Activated B cell treated with CpG ODN at 0.5 μM for 24 hours (primary cell): ENCODE results near the gene OSBPL7. TPM values are rescaled to one million over a fixed set of nuclear protein-coding genes. Genes with fewer than 3 reads are reported as not detected.

Experiments used
- ATAC-seq: fragments of 200-7000 bp; cut with Tn5 transposase; one replicate; pipeline ENCODE4 v1.10.0; 2021; ENCODE audit warnings: low read depth, mild to moderate bottlenecking, moderate library complexity
- CTCF ChIA-PET: fragments of 350-600 bp; sonication (Branson Sonifier 250); formaldehyde crosslinking; loops from one replicate; lab custom pipeline; 2021; ENCODE audit warnings: antibody characterized with exemption; lab: Charles Lee
- POLR2A ChIA-PET: fragments of 350-600 bp; sonication (Branson Sonifier 250); formaldehyde crosslinking; loops from one replicate; lab custom pipeline; 2021; ENCODE audit warnings: antibody characterized with exemption; lab: Charles Lee
- DNase-seq: peaks from one replicate; pipeline ENCODE4 v3.0.0; 2022
- H3K27ac Mint-ChIP-seq: one replicate; pipeline ENCODE4 v1.8.0; 2020; ENCODE audit warnings: mixed read lengths
- H3K27me3 Mint-ChIP-seq: one replicate; pipeline ENCODE4 v1.8.0; 2021; ENCODE audit warnings: mixed read lengths
- H3K36me3 Mint-ChIP-seq: one replicate; pipeline ENCODE4 v1.8.0; 2021; ENCODE audit warnings: low read depth, mixed read lengths
- H3K4me1 Mint-ChIP-seq: one replicate; pipeline ENCODE4 v1.8.0; 2021; ENCODE audit warnings: mixed read lengths
- H3K4me3 Mint-ChIP-seq: one replicate; pipeline ENCODE4 v1.8.0; 2020; ENCODE audit warnings: mild to moderate bottlenecking, mixed read lengths
- H3K9me3 Mint-ChIP-seq: one replicate; pipeline ENCODE4 v1.8.0; 2020; ENCODE audit warnings: mixed read lengths
- CTCF ChIP-seq: fragments of 200-600 bp; IDR thresholded peaks from one replicate; pipeline ENCODE4 v1.8.0; 2022; ENCODE audit warnings: antibody characterized with exemption, mild to moderate bottlenecking
- intact Hi-C: fragments of 100-400 bp; cut with micrococcal nuclease; formaldehyde crosslinking; loops from one replicate; pipeline ENCODE4 v1.15.1; 2024
- total RNA-seq: library from RNA; stranded (reverse); gene quantifications from 2 replicates; pipeline ENCODE4 v1.2.3, GENCODE V29; 2022

OSBPL7 gene
- total RNA-seq, 1 donor from 2014 or later: 34.4 TPM

- intact Hi-C loops: no loop called here
These were observed 1.2 kb upstream of the OSBPL7 start for GRCh38 chr17:47822785-47823184.

GRCh38 chr17:47821031-47821423 lies 567 bp downstream of the OSBPL7 start:
- Mint-ChIP-seq H3K9me3 (no peaks in the 10 kb centered on the region), H3K27me3 (no peaks in the 10 kb centered on the region), H3K36me3 (peaks cover 61% of the 10 kb centered on the region), H3K27ac (peak overlapping the region; percentile 77), H3K4me1 (peaks cover 26% of the 10 kb centered on the region), H3K4me3 (peak overlapping the region; percentile 96)
- CTCF ChIA-PET: interaction anchor here (0.9 to 1.8 kb wide), 4 partner anchors 10 to 69 kb away, joined by 4 to 5 read pairs (median 4); partner anchors contain the start of genes LRRC46, MRPL10 and SCRN2
- DNase-seq (no peak), ATAC-seq (no peak)
- no peak for TF ChIP-seq CTCF
- POLR2A ChIA-PET: interaction anchor here (0.5 to 2.6 kb wide), 3 partner anchors 10 to 75 kb away, joined by 4 to 53 read pairs (median 12); partner anchors contain the start of genes LRRC46, MRPL10 and SP2
- intact Hi-C loops: loop anchor here (1.0 kb wide), 1 partner anchor 10 kb away; the partner anchor contains the start of genes LRRC46 and MRPL10

More at GRCh38 chr17:47822785-47823184, 1.2 kb upstream of the OSBPL7 start:
- peaks cover 59% of the 10 kb centered on the region for H3K36me3 Mint-ChIP-seq
- no peak overlapping the region for H3K27ac Mint-ChIP-seq
- peaks cover 26% of the 10 kb centered on the region for H3K4me1 Mint-ChIP-seq
- ATAC-seq (no peak), DNase-seq (no peak)
- ChIA-PET POLR2A (interaction anchor here (2.2 to 2.6 kb wide), 2 partner anchors 9 to 73 kb away, joined by 12 to 53 read pairs; partner anchors contain the start of genes LRRC46, MRPL10 and SP2), CTCF (interaction anchor here (0.7 to 1.7 kb wide), 3 partner anchors 9 to 50 kb away, joined by 4 to 5 read pairs (median 4); partner anchors contain the start of genes LRRC46, MRPL10 and SCRN2)
- H3K9me3 Mint-ChIP-seq: no peaks in the 10 kb centered on the region
- TF ChIP-seq CTCF: no peak
- no peaks in the 10 kb centered on the region for H3K27me3 Mint-ChIP-seq
- no peak overlapping the region for H3K4me3 Mint-ChIP-seq

- CTCF ChIA-PET: interaction anchor here (1.8 kb wide), 1 partner anchor 70 kb away, joined by 4 read pairs; no protein-coding TSS in a partner anchor
- peaks cover 62% of the 10 kb centered on the region for H3K36me3 Mint-ChIP-seq
- no peak for ATAC-seq
These were observed 1.4 kb downstream of the OSBPL7 start for GRCh38 chr17:47820033-47820789.

GRCh38 chr17:47819475-47819874 lies 2.1 kb downstream of the OSBPL7 start:
- POLR2A ChIA-PET: interaction anchor here (0.5 to 0.7 kb wide), 3 partner anchors 169 to 1531 kb away, joined by 3 to 8 read pairs (median 5); no protein-coding TSS in a partner anchor
- CTCF ChIA-PET: no interaction called here
- DNase-seq (no peak), ATAC-seq (no peak)
- H3K27me3 Mint-ChIP-seq: no peaks in the 10 kb centered on the region
- TF ChIP-seq CTCF: no peak
- no peak overlapping the region for H3K4me3 Mint-ChIP-seq
- H3K9me3 Mint-ChIP-seq: no peaks in the 10 kb centered on the region
- no peak overlapping the region for H3K27ac Mint-ChIP-seq
- peaks cover 26% of the 10 kb centered on the region for H3K4me1 Mint-ChIP-seq
- intact Hi-C loops: no loop called here
- peaks cover 64% of the 10 kb centered on the region for H3K36me3 Mint-ChIP-seq

More at GRCh38 chr17:47820033-47820789, 1.4 kb downstream of the OSBPL7 start:
- POLR2A ChIA-PET: interaction anchor here (0.5 to 0.7 kb wide), 2 partner anchors 170 to 369 kb away, joined by 3 to 5 read pairs; no protein-coding TSS in a partner anchor
- H3K4me1 Mint-ChIP-seq: peaks cover 26% of the 10 kb centered on the region
- DNase-seq: no peak
- H3K27me3 Mint-ChIP-seq: no peaks in the 10 kb centered on the region
- peak overlapping the region; percentile 96 for H3K4me3 Mint-ChIP-seq
- intact Hi-C loops: no loop called here
- peak overlapping the region; percentile 77 for H3K27ac Mint-ChIP-seq
- no peak for TF ChIP-seq CTCF
- no peaks in the 10 kb centered on the region for H3K9me3 Mint-ChIP-seq
